ENCODE data around the gene ITIH5.
A peak's percentile ranks its signal among the peaks of the same experiment; 100 is the strongest.
"Not testable (repeated sequence)": the region's sequence is repeated elsewhere in the genome, so short reads cannot be mapped to it uniquely, and the experiment has no call there.

ITIH5 gene

GRCh38 chr10:7702288-7702812 lies 35.6 kb upstream of the ITIH5 start:
- H3K9me3 Mint-ChIP-seq = peaks cover 2% of the 10 kb centered on the region
- H3K4me3 Mint-ChIP-seq = no peak overlapping the region
- peaks cover 15% of the 10 kb centered on the region for H3K4me1 Mint-ChIP-seq
- no peak for TF ChIP-seq CTCF (IDR thresholded peaks at IDR 0.05; ENCODE audit: unreplicated experiment in 3 of 3)
- no peaks in the 10 kb centered on the region for H3K36me3 Mint-ChIP-seq (ENCODE audit: low read depth)
- H3K27me3 Mint-ChIP-seq (ENCODE audit: low read depth) = peaks cover 3% of the 10 kb centered on the region
- H3K27ac Mint-ChIP-seq = peak overlapping the region in 1 of 3 experiments; percentile 45

GRCh38 chr10:7701158-7701742 lies 34.5 kb upstream of the ITIH5 start:
- Mint-ChIP-seq H3K27ac (no peak overlapping the region), H3K9me3 (peaks cover 2% of the 10 kb centered on the region), H3K36me3 (ENCODE audit: low read depth) (no peaks in the 10 kb centered on the region), H3K27me3 (ENCODE audit: low read depth) (peaks cover 3% of the 10 kb centered on the region), H3K4me3 (no peak overlapping the region), H3K4me1 (peaks cover 15% of the 10 kb centered on the region)
- TF ChIP-seq CTCF (IDR thresholded peaks at IDR 0.05; ENCODE audit: unreplicated experiment in 3 of 3) = no peak

- Mint-ChIP-seq H3K9me3 (peaks cover 2% of the 10 kb centered on the region), H3K27ac (no peak overlapping the region), H3K4me1 (peaks cover 15% of the 10 kb centered on the region), H3K36me3 (ENCODE audit: low read depth) (no peaks in the 10 kb centered on the region), H3K4me3 (no peak overlapping the region), H3K27me3 (ENCODE audit: low read depth) (peaks cover 1% of the 10 kb centered on the region)
- TF ChIP-seq CTCF (IDR thresholded peaks at IDR 0.05; ENCODE audit: unreplicated experiment in 3 of 3) = no peak
These were observed 33.9 kb upstream of the ITIH5 start for GRCh38 chr10:7700577-7701125.

- no peak for TF ChIP-seq CTCF (IDR thresholded peaks at IDR 0.05; ENCODE audit: unreplicated experiment in 3 of 3)
- Mint-ChIP-seq H3K9me3 (peaks cover 15% of the 10 kb centered on the region), H3K27ac (no peak overlapping the region), H3K4me3 (no peak overlapping the region), H3K4me1 (peaks cover 3% of the 10 kb centered on the region), H3K36me3 (ENCODE audit: low read depth) (peaks cover 5% of the 10 kb centered on the region), H3K27me3 (ENCODE audit: low read depth) (peaks cover 4% of the 10 kb centered on the region)
These were observed 30.7 kb upstream of the ITIH5 start for GRCh38 chr10:7697426-7697825.

GRCh38 chr10:7696545-7696944 lies 29.8 kb upstream of the ITIH5 start:
- Mint-ChIP-seq H3K27ac (no peak overlapping the region), H3K36me3 (ENCODE audit: low read depth) (peaks cover 5% of the 10 kb centered on the region), H3K4me3 (no peak overlapping the region), H3K4me1 (no peaks in the 10 kb centered on the region), H3K27me3 (ENCODE audit: low read depth) (peaks cover 4% of the 10 kb centered on the region), H3K9me3 (peaks cover 16% of the 10 kb centered on the region)
- no peak for TF ChIP-seq CTCF (IDR thresholded peaks at IDR 0.05; ENCODE audit: unreplicated experiment in 3 of 3)

- not testable (repeated sequence) for H3K4me1 Mint-ChIP-seq; H3K4me3 Mint-ChIP-seq; H3K27ac Mint-ChIP-seq; H3K27me3 Mint-ChIP-seq (ENCODE audit: low read depth); H3K36me3 Mint-ChIP-seq (ENCODE audit: low read depth)
- peaks cover 34% of the 10 kb centered on the region for H3K9me3 Mint-ChIP-seq
These were observed 26.4 kb upstream of the ITIH5 start for GRCh38 chr10:7693194-7693593.

- not testable (repeated sequence) for H3K27ac Mint-ChIP-seq; H3K27me3 Mint-ChIP-seq (ENCODE audit: low read depth); H3K36me3 Mint-ChIP-seq (ENCODE audit: low read depth); H3K4me3 Mint-ChIP-seq; H3K4me1 Mint-ChIP-seq
- peaks cover 34% of the 10 kb centered on the region for H3K9me3 Mint-ChIP-seq
These were observed 25.6 kb upstream of the ITIH5 start for GRCh38 chr10:7692368-7692767.

- peaks cover 34% of the 10 kb centered on the region for H3K9me3 Mint-ChIP-seq
- not testable (repeated sequence) for H3K36me3 Mint-ChIP-seq (ENCODE audit: low read depth); H3K27me3 Mint-ChIP-seq (ENCODE audit: low read depth); H3K27ac Mint-ChIP-seq; H3K4me1 Mint-ChIP-seq; H3K4me3 Mint-ChIP-seq
These were observed 24.3 kb upstream of the ITIH5 start for GRCh38 chr10:7690885-7691597.
